ENCODE measurements around the gene OTUB2.

Gene OTUB2

DNA sequence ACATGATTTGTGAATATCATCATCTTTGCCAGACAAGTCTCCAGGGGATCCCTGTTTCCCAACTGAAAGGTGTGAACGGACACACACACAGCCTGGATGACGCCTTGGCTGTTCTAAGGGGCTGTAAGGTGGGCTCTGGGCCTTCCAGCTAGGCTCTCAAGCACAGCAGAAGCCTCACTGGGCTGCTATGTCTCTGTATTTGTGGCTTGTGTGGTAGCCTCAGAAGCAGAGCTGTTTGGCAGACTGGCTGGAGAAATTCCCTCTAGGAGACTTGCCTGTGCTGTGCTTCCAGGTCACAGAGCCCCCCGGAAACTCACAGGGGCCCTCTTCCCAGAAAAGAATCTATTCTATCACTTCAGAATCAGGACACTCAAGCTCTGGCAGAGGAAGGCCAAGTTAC, 21.4 kb downstream of the OTUB2 start:
- no peak overlapping the region for H3K4me3 ChIP-seq (replicated peaks; ENCODE audit: low read depth, low read length)
- no peak for DNase-seq (ENCODE audit: extremely low read depth, low read depth)
- TF ChIP-seq, protein P1, sequence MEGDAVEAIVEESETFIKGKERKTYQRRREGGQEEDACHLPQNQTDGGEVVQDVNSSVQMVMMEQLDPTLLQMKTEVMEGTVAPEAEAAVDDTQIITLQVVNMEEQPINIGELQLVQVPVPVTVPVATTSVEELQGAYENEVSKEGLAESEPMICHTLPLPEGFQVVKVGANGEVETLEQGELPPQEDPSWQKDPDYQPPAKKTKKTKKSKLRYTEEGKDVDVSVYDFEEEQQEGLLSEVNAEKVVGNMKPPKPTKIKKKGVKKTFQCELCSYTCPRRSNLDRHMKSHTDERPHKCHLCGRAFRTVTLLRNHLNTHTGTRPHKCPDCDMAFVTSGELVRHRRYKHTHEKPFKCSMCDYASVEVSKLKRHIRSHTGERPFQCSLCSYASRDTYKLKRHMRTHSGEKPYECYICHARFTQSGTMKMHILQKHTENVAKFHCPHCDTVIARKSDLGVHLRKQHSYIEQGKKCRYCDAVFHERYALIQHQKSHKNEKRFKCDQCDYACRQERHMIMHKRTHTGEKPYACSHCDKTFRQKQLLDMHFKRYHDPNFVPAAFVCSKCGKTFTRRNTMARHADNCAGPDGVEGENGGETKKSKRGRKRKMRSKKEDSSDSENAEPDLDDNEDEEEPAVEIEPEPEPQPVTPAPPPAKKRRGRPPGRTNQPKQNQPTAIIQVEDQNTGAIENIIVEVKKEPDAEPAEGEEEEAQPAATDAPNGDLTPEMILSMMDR (IDR thresholded peaks at IDR 0.05; ENCODE audit: low read depth, low read length, missing control alignments): no peak

DNA sequence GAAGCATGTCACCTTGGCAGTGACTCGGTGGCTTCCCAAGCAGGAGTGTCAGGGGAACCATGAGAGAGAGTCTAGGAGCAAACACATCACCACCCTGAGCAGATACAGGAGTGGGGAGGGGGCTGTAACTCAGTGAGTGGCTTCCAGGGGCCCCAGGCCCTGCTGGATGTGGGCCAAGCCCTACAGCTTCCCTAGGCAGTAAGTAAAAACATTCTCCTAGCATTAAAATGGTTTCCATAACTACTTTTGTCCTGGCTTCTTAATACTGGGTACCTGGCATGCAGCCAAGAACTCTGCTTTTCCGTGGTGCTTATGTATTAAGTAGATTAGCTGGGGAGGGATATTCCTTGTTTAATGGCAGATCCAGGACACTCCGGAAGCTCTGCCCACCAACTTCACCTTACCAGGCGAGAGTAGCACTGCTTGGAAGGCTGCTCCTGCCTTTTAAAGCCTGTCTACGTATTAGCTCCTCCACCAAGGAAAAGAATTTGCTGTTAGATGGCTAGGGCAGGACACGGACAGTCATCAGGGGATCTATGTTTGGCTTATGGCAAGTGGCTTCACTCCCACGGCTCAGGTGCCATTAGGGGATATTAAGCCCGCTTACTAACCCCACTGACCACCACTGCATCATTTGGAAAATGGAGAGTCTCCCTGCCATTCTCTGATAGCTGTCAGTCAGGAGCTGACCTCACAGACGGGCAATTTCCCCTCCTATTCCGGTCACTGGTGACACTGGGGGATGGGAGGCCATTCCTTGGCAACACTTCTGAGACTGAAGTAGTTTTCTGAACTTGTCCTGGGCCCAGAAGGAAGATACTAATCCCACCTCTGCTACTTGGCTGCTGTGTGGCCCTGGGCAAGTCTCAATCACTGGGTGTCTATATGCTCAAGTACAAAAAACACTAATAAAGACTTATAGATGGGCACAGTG, 22.8 kb downstream of the OTUB2 start:
- no peak for DNase-seq (ENCODE audit: extremely low read depth, low read depth)
- TF ChIP-seq, protein P1 (IDR thresholded peaks at IDR 0.05; ENCODE audit: low read depth, low read length, missing control alignments): no peak
- H3K4me3 ChIP-seq (replicated peaks; ENCODE audit: low read depth, low read length): no peak overlapping the region

DNA sequence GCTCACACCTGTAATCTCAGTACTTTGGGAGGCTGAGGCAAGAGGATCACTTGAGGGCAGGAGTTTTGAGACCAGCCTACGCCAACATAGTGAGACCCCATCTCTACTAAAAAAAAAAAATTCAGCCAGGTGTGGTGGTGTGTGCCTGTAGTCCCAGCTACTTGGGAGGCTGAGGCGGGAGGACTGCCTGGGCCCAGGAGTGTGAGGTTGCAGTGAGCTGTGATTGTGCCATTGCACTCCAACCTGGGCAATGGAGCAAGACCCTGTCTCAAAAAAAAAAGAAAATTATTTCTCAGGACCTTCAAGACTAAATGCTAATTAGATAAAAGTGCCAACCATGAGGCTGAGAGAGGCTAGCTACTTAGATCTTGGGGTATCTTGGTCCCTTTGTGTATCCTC, 23.5 kb downstream of the OTUB2 start:
- TF ChIP-seq, protein P1 (IDR thresholded peaks at IDR 0.05; ENCODE audit: low read depth, low read length, missing control alignments): no peak
- H3K4me3 ChIP-seq (replicated peaks; ENCODE audit: low read depth, low read length): no peak overlapping the region
- no peak for DNase-seq (ENCODE audit: extremely low read depth, low read depth)

DNA sequence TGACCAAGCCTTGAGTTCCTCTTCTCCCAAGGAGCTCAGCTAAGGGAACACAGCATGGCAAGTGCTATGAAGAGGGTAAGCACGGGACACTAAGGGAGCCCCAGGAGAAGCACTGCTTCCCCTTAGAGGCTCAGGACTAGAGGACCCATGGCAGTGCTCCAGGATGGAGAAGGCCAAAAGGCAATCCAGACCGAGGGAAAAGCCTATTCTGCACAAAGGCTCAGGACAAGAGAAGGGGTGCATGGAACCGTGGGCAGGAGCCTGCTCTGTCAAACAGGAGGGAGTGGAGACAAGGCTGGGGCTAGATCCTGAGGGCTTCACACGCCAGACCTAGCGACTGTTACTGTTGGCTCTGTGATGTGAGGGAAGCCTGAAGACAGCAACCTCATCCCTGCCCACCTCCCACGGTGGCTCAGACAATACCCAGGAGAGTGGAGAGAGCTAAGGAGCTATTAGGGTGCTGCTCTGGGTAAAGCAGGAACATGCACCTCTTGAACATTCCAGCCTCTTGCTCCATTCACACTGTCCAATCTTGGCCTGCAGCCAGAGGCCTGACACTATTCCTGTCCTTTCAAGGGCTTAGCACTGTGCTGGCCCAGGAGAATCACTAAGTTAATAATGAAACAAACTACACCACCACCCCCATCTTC, 24.2 kb downstream of the OTUB2 start:
- DNase-seq (ENCODE audit: extremely low read depth, low read depth): no peak
- TF ChIP-seq, protein P1 (IDR thresholded peaks at IDR 0.05; ENCODE audit: low read depth, low read length, missing control alignments): no peak
- H3K4me3 ChIP-seq (replicated peaks; ENCODE audit: low read depth, low read length): no peak overlapping the region

DNA sequence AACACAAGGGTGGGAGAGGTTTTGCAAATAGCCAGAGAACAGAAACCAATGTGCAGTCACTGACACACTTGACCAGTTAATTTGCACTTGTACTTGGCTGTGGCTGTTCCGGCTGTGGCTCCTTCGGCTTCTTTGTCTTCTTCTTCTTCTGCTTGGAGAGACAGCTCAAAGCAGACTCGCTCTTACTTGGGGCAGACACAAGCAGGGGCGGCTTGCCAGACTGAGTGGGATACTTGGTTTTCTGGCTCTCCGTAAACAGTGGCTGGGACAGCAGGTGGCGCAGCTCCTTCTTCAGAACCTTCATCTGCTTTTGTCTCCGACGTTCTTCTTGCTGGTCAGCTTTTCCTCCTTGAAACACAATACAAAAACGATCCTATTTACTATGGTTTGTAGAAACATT, 25.0 kb downstream of the OTUB2 start:
- TF ChIP-seq, protein P1 (IDR thresholded peaks at IDR 0.05; ENCODE audit: low read depth, low read length, missing control alignments): peak; percentile 34
- no peak for DNase-seq (ENCODE audit: extremely low read depth, low read depth)
- no peak overlapping the region for H3K4me3 ChIP-seq (replicated peaks; ENCODE audit: low read depth, low read length)

DNA sequence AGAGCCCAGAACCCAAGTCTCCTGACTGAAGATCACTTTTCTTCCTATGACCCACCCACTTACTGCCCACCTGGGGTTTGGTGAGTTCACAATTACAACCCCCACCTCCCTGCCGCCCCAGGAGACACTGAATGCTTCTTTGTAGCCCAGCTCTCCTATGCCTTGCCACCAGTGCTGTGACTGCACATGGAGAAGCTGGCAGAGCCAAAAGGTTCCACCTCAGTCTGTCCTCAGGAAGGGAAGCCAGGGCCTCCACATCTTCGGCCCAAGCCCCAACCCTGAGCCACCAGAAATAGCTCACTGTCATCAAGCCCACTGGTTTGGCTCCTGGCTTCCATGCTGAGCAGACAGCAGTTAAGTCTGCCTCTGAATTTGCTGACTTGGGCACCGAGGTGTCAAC, 25.6 kb downstream of the OTUB2 start:
- TF ChIP-seq, protein P1 (IDR thresholded peaks at IDR 0.05; ENCODE audit: low read depth, low read length, missing control alignments): no peak
- DNase-seq (ENCODE audit: extremely low read depth, low read depth): no peak
- H3K4me3 ChIP-seq (replicated peaks; ENCODE audit: low read depth, low read length): no peak overlapping the region
